ENCODE measurements around the gene TMEM41B.
A peak's percentile ranks its signal among the peaks of the same experiment; 100 is the strongest.
"Not testable (repeated sequence)": the region's sequence is repeated elsewhere in the genome, so short reads cannot be mapped to it uniquely, and the experiment has no call there.

The TMEM41B gene

GRCh38 chr11:9314291-9315077 is at the start of gene TMEM41B:
Gene TMEM41B, minus strand, starts transcription at chr11:9314593. Its CDS starts 152 bp downstream, at chr11:9314441.
- peak; percentile 100 for DNase-seq

GRCh38 chr11:9362393-9362863 is 48.0 kb upstream of the TMEM41B start:
- no peak for DNase-seq

GRCh38 chr11:9360862-9361622 is 46.6 kb upstream of the TMEM41B start:
- not testable (repeated sequence) for DNase-seq

- no peak for DNase-seq
Measured at GRCh38 chr11:9357041-9357440, 42.6 kb upstream of the TMEM41B start.

GRCh38 chr11:9351321-9351881 is 37.0 kb upstream of the TMEM41B start:
- DNase-seq: no peak

GRCh38 chr11:9347779-9348178 is 33.4 kb upstream of the TMEM41B start:
- DNase-seq: not testable (repeated sequence)

- DNase-seq: no peak
Measured at GRCh38 chr11:9347100-9347499, 32.7 kb upstream of the TMEM41B start.

GRCh38 chr11:9344061-9344680 is 29.8 kb upstream of the TMEM41B start:
- DNase-seq: no peak

- DNase-seq: no peak
Measured at GRCh38 chr11:9341638-9342178, 27.3 kb upstream of the TMEM41B start.

- no peak for DNase-seq
Measured at GRCh38 chr11:9332655-9333054, 18.3 kb upstream of the TMEM41B start.

- no peak for DNase-seq
Measured at GRCh38 chr11:9330387-9331384, 16.3 kb upstream of the TMEM41B start.

- no peak for DNase-seq
Measured at GRCh38 chr11:9320047-9320446, 5.7 kb upstream of the TMEM41B start.

GRCh38 chr11:9319377-9320001 is 5.1 kb upstream of the TMEM41B start:
- DNase-seq: not testable (repeated sequence)

GRCh38 chr11:9318442-9319376 is 4.3 kb upstream of the TMEM41B start:
- not testable (repeated sequence) for DNase-seq

GRCh38 chr11:9316334-9316733 is 1.9 kb upstream of the TMEM41B start:
- DNase-seq: no peak

GRCh38 chr11:9315078-9315688 is 790 bp upstream of the TMEM41B start:
- peak in 1 of 2 donors; percentile 5 for DNase-seq

GRCh38 chr11:9313648-9314290 is 624 bp downstream of the TMEM41B start:
- DNase-seq: peak; percentile 28 to 30

GRCh38 chr11:9310485-9311090 is 3.8 kb downstream of the TMEM41B start:
- DNase-seq: no peak

Measured in stimulated activated CD4-positive, alpha-beta T cell treated with anti-CD3 and anti-CD28 coated beads, Interleukin-2, amount 100 ng/mL, for 24 hours (primary cell).